ENCODE measurements around the gene HIP1R. TPM values are rescaled to one million over a fixed set of nuclear protein-coding genes. Genes with fewer than 3 reads are reported as not detected.

Gene HIP1R
- total and polyA plus RNA-seq, 8 donors, result 23.7 to 36.7 (median 30.4) TPM

GRCh38 chr12:122865268-122866231 is 30.3 kb downstream of the HIP1R start:
- ATAC-seq (peak; percentile 3), DNase-seq (peak in 1 of 4 donors; percentile 40)
- intact Hi-C loops (cut with DNase I), result no loop called here
- Histone ChIP-seq H3K36me3 (peaks cover 0 to 76% of the 10 kb centered on the region in 2 donors), H3K4me3 (no peak overlapping the region), H3K27ac (no peak overlapping the region), H3K27me3 (no peaks in the 10 kb centered on the region), H3K9me3 (no peaks in the 10 kb centered on the region), H3K4me1 (peaks cover 5 to 46% of the 10 kb centered on the region in 2 donors)
- no peak for TF ChIP-seq CTCF (IDR thresholded peaks at IDR 0.05)

GRCh38 chr12:122866379-122866778 is 31.1 kb downstream of the HIP1R start:
- Histone ChIP-seq H3K4me3 (no peak overlapping the region), H3K4me1 (peaks cover 13 to 49% of the 10 kb centered on the region in 2 donors), H3K27me3 (no peaks in the 10 kb centered on the region), H3K36me3 (peaks cover 0 to 71% of the 10 kb centered on the region in 2 donors), H3K27ac (no peak overlapping the region), H3K9me3 (no peaks in the 10 kb centered on the region)
- DNase-seq, result peak in 1 of 4 donors; percentile 17
- no peak for ATAC-seq
- intact Hi-C loops (cut with DNase I), result no loop called here
- no peak for TF ChIP-seq CTCF (IDR thresholded peaks at IDR 0.05)

- Histone ChIP-seq H3K4me1 (peaks cover 19 to 49% of the 10 kb centered on the region in 2 donors), H3K36me3 (peaks cover 0 to 65% of the 10 kb centered on the region in 2 donors), H3K9me3 (no peaks in the 10 kb centered on the region), H3K27me3 (no peaks in the 10 kb centered on the region), H3K4me3 (no peak overlapping the region), H3K27ac (peak overlapping the region in 1 of 2 donors; percentile 48)
- intact Hi-C loops (cut with DNase I), result no loop called here
- no peak for TF ChIP-seq CTCF (IDR thresholded peaks at IDR 0.05)
- DNase-seq, result peak in 1 of 4 donors; percentile 25
- ATAC-seq, result no peak
Measured at GRCh38 chr12:122866950-122867607, 31.8 kb downstream of the HIP1R start.

GRCh38 chr12:122867691-122868461 is 32.6 kb downstream of the HIP1R start:
- ATAC-seq, result no peak
- peak in 1 of 2 donors; percentile 34 for TF ChIP-seq CTCF (IDR thresholded peaks at IDR 0.05)
- peaks cover 27 to 53% of the 10 kb centered on the region in 2 donors for H3K4me1 ChIP-seq
- no peaks in the 10 kb centered on the region for H3K9me3 ChIP-seq
- intact Hi-C loops (cut with DNase I), result no loop called here
- no peak overlapping the region for H3K4me3 ChIP-seq
- H3K36me3 ChIP-seq, result peaks cover 0 to 65% of the 10 kb centered on the region in 2 donors
- peak overlapping the region in 1 of 2 donors; percentile 48 for H3K27ac ChIP-seq
- peak in 1 of 4 donors; percentile 32 for DNase-seq
- no peaks in the 10 kb centered on the region for H3K27me3 ChIP-seq

All from left lung (tissue), 10 donors.